HG03175 (cell line): ENCODE measurements around the gene HECTD4.

Experiments used
- ATAC-seq: cut with Tn5 transposase; IDR thresholded peaks from one replicate; pipeline ENCODE4 v1.9.1; 2021; ENCODE audit warnings: mild to moderate bottlenecking, moderate library complexity; ENCODE audit not compliant: unreplicated experiment

HECTD4 gene

DNA sequence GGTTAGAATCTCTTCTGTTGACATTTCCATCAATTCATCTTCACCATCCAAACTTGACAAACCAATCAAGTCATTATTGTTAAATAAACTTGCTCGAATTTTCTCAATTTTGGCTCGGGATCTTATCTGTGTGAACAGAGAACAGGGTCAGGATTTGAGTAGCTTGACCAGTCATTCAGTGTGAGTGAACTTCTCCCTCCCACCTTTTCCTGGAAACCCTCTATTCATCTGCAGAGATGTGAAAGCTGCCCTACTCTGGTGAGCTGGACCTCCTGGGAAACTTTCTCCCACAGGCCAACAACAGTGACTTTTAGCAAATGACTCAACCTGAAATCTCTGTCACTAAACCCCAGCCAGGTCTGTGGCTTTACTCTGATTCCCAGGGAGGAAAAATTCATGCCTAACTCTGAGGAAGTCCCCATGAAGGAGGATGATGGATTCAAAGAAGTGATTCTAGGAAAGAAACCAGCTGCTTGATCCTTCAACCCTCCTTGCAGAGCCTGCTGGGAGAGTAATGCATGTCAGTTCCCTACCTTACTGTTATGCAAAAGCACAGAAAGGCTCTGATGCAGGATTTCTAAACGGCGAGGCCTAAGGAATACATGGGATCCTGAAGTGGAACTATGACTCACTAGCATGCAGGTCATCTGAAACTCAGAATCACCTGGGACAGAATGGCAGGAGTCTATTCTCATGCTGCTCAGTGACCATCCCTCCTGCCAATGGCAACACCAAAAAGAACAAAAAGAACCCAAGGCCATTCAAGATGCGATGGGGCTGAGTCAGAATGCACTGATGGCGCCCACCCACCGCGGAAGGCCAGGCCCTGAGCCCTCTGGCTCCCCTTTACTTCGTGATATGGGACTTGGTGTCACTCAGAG, 198.8 kb downstream of the HECTD4 start:
- ATAC-seq = no peak

GRCh38 chr12:112182499-112182898, 199.7 kb downstream of the HECTD4 start:
- ATAC-seq = no peak

- no peak for ATAC-seq
Measured at GRCh38 chr12:112180422-112180821, 201.8 kb downstream of the HECTD4 start.

GRCh38 chr12:112179916-112180315, 202.3 kb downstream of the HECTD4 start:
- no peak for ATAC-seq

DNA sequence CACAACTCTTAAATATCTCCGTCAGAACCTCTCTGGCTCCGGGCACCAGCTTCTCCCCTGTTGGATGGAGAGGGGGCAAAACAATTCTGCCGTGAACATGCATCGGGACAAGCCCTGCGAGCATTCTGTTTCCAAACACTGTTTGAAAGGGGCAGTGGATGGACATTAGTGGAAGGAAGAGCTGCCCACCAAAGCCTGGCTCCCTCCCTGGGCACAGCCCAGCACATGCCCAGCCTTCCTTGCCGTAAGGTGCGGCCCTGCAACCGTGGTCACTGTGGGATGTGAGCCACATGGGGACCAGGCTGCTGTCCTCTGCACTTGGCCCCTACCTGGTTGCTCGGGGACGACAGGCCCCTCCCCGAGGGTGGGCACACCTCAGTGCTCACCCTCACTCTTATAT, 202.9 kb downstream of the HECTD4 start:
- ATAC-seq = no peak

GRCh38 chr12:112178796-112179195, 203.4 kb downstream of the HECTD4 start:
- ATAC-seq = no peak

GRCh38 chr12:112176321-112177010, 205.8 kb downstream of the HECTD4 start:
- no peak for ATAC-seq

DNA sequence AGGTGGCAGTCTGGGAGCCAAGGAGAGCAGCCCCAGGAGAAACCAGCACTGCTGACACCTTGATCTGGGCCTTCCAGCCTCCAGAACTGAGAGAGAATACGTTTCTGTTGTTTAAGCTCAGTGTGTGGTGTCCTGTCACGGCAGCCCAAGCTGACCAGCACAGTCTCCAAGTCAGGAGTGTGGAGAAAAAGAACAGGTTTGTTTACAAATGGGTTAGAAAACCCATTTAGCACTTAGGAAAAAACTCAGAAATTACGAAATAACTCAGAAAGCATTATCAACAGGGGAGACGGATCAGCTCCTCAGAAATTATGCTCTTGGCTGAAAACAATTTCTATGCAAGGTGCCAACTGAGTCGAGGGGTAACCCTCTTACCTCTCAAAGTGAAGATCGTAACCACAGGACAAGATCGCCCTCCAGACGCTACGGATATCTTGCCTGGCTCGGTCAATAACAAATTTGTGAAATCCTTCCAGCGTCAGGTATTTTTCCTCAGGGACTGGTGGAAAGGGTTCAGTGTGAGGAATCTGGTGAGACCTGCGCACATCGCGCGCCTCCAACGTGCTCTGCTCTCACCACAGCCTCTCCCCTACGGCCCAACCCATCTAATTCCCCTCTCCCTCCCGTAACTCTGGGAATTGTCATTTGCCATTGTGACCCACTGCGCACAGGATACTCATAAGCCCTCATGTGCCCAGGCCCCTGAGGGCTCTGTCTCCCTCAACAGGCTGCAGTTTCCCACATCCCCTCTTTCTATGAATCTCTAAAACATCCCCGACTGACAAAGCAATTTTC, 206.7 kb downstream of the HECTD4 start:
- no peak for ATAC-seq

DNA sequence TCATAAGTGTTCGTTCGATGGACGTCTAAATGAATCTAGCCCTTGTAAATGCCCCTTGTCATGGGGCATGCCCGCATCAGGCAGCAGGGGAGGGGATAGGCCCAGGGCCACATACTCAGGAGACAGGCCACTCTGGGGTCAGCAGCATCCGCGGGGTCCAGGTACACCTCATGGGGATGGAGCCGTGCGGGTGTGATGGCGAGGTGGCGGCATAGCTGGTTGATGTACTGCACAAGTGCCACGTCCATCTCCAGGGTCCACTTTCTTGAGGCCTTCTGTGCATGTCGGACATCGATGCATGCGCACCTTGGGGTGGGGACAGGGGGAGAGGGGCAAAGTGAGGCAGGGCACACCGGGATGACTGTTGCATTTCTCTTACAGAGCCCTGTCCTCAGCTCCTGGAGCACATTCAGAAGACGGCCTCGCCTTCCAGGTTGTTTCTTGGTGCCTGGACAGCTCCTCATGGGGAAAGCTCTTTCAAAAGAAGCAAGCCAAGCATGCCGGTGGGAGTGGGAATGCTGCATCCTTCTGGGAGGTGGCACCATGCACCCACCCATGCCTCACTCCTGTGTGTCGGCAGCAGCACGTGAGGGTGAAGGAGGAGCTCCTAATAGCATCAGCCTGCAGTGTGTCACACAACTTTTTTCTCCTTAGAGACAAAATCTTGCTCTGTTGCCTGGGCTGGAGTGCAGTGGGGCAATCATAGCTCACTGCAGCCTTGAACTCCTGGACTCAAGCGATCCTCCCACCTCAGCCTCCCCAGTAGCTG, 209.5 kb downstream of the HECTD4 start:
- no peak for ATAC-seq

- ATAC-seq = no peak
Measured at GRCh38 chr12:112170971-112171596, 211.1 kb downstream of the HECTD4 start.

DNA sequence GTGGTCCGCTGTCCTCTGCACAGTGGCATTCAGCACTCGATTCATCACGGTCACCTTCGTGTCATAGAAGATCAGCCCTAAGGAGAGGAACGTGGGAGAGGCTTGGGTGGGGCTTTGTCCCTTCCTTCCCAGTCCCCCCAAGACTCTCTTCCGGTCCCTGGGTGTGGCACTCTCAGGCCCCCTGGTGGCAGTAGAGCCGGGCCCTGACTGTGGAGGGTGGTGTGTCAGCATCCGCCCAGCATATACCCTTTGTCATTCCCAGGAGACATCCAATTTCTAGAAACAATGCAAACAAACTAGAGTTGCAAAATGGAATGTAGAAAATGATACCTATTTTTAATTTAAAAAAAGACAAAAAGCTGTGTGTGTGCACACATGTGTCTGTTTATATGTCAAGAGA, 211.9 kb downstream of the HECTD4 start:
- no peak for ATAC-seq

DNA sequence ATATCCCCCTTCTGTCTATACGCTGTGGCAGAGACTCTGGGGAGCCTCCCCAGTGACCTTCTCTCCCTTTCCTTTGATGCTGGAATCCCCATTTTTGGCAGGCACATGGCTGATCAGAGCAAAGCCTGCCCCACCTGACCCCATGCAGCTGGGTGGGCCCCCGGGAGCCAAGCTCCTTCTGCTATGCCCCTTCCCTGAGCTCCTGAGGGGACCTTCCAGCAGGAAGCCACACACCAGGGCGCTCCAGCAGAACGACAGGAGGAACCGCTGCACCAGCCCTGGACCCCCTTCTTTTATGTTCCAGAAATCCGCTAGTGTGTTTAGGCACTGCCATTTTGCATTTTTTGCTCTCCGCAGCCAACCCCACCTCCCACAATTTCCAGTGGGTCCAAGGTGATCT, 212.3 kb downstream of the HECTD4 start:
- ATAC-seq = no peak

DNA sequence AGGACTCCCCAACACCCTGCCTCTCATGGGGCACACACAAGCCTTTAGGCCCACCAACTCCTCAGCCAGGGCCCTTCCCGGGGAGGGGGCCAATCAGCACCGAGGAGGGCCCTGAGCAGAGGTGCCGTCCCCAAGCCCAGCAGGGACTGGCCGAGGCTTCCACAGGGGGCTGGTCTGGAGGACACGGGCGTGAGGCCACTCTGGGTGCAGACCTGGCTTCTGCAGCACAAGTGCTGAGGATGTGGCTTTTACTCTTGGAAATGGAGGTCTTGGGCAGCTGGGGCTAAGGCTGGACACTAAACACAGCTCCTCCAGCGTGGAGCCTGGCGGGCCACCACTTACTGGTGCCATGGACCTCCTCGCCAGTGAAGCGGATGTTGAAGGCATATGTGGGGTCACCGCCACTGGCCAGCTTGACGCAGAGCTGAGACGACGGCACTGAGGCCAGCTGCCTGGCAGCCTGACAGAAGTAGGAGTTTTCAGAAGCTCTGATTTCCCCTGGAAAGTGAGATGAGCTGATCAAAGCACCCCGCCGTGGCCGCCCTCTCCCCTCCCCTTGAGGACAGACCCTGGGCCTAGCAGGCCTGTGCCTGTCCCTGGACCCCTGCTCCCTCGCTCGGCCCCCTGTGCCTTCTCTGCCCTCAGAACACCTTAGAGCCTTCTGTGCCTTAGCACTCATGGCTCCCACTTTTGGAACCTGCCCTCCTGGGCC, 212.9 kb downstream of the HECTD4 start:
- ATAC-seq = no peak

DNA sequence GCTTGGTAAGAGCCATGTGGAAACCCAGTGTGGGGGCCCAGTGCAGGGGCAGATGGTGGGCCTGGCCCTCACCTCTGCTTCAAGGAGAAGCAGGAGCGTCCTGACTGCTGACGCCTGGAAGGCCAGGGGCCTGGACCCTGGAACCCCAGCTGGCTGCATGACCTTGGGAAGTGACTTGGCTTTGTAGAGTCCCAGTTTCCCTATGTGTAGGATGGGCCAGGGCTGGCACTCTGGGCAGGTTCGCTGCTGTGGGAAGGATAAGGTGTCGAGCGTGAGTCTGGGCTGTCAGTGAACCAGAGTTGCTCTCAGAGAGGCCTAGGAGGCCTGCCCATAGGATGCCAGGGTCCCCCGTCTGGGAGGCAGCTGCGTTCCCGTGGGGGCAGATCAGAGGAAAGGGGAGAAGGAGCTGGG, 213.7 kb downstream of the HECTD4 start:
- ATAC-seq = no peak

DNA sequence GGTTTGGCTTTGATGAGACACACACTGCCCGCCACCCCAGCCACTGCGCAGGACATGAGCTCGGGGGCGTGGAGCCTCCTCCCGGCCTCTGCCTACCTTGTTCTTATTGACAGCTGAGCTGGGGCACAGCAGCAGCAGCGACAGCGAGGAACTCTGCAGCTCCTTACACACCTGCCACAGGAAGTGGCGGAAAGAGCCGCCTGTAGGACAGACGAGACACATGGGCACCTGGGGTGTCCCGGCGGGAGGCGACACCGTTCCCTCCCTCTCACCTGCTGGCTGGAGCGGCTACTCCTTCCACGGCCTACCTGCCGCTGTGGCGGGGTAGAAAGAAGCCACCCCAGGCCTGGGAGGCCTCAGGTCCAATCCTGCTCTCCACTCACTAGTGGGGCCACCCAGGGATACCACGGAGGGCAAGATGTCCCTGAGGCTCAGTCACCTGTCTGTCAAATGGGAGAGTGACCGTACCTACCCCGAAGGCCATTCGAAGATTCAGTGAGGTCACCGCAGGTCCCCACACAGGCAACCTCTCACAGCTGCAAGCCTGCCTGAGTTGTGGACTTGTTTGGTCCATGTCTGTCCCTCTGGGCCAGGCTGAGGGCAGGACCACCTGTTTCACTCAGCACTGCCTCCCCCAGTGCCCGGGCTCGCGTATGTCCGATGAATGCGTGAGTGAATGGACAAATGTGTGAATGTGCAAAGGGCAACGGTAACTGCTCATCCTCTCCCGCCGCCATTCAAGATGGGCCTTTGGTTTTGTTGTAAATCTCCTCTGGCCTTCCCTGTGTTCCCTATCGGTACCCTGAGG, 214.3 kb downstream of the HECTD4 start:
- no peak for ATAC-seq

- no peak for ATAC-seq
Measured at GRCh38 chr12:112167031-112167461, 215.2 kb downstream of the HECTD4 start.

- no peak for ATAC-seq
Measured at GRCh38 chr12:112166051-112167015, 215.9 kb downstream of the HECTD4 start.

- ATAC-seq = no peak
Measured at GRCh38 chr12:112165624-112166023, 216.6 kb downstream of the HECTD4 start.
